Upper lobe of left lung (tissue), 6 donors: ENCODE results near the gene RIPK3. TPM values are rescaled to one million over a fixed set of nuclear protein-coding genes. Genes with fewer than 3 reads are reported as not detected.

ENCODE experiments used
- ATAC-seq, 2 donors: fragments of 200-7000 bp; cut with Tn5 transposase; one replicate each; pipeline ENCODE4 v1.9.1; 2022; ENCODE audit warnings: mild to moderate bottlenecking in 2 of 2, moderate library complexity in 2 of 2; ENCODE audit not compliant: low FRiP score in 2 of 2
- DNase-seq, 2 donors: peaks; one replicate each; pipeline ENCODE4 v3.0.0-alpha.2; 2019 to 2020
- H3K27ac ChIP-seq, 4 donors: fragments of 200-600 bp; sonication (generic); one replicate each; pipeline ENCODE4 v1.5.1; 2016 to 2019
- H3K27me3 ChIP-seq, 4 donors: fragments of 200-600 bp; sonication (generic); one replicate each; pipeline ENCODE4 v1.5.1; 2017 to 2019
- H3K36me3 ChIP-seq, 4 donors: fragments of 200-600 bp; sonication (generic); one replicate each; pipeline ENCODE4 v1.5.1; 2016 to 2019
- H3K4me1 ChIP-seq, 4 donors: fragments of 200-600 bp; sonication (generic); one replicate each; pipeline ENCODE4 v1.5.1; 2018 to 2019
- H3K4me3 ChIP-seq, 4 donors: fragments of 200-600 bp; sonication (generic); one replicate each; pipeline ENCODE4 v1.5.1; 2017 to 2019; ENCODE audit warnings: mild to moderate bottlenecking in 2 of 4, moderate library complexity in 1 of 4
- H3K9me3 ChIP-seq, 4 donors: fragments of 200-600 bp; sonication (generic); one replicate each; pipeline ENCODE4 v1.5.1; 2018 to 2019
- CTCF ChIP-seq, 6 experiments: fragments of 450-650 bp in 4 of 6; fragments of 200-600 bp in 2 of 6; sonication (generic) in 2 of 6; IDR thresholded peaks; one replicate each; pipeline ENCODE4 v1.5.1; 2016 to 2019; ENCODE audit warnings: antibody characterized with exemption in 6 of 6
- EP300 ChIP-seq, 4 donors: sonication (generic); formaldehyde crosslinking; IDR thresholded peaks; one replicate each; pipeline ENCODE4 v1.5.1; 2017; ENCODE audit warnings: antibody characterized with exemption in 4 of 4, control low read depth in 2 of 4
- POLR2A ChIP-seq, 4 donors: fragments of 450-650 bp; IDR thresholded peaks; one replicate each; pipeline ENCODE4 v1.5.1; 2016 to 2017; ENCODE audit warnings: antibody characterized with exemption in 4 of 4, mild to moderate bottlenecking in 2 of 4
- POLR2AphosphoS5 ChIP-seq, 2 donors: sonication (generic); formaldehyde crosslinking; IDR thresholded peaks; one replicate each; pipeline ENCODE4 v1.5.1; 2017; ENCODE audit warnings: antibody characterized with exemption in 2 of 2
- WGBS, 2 donors: methylation state at CpG; one replicate each; pipeline ENCODE4 v1.1.5; 2017 to 2018; 5-methylcytosine and 5-hydroxymethylcytosine counted together
- total RNA-seq, 6 donors: library from RNA; depleted of rRNA in 4 of 6; stranded (reverse); fragments of >200 nt in 4 of 6; gene quantifications; one replicate each; pipeline versions ENCODE4 v1.1.0 to v1.2.1, GENCODE V29; 2016 to 2021
- donor health status: DM: no; HTN: no; CAD: no; lungs with moderate emphysema.
- donor health status: DM: no; HTN: yes; CAD: no; lungs with severe emphysema.

Gene RIPK3
- total RNA-seq, 6 donors from 2014 or later: 16.1 to 92.2 (median 29.1) TPM

- Histone ChIP-seq H3K4me3 (peak overlapping the region in 1 of 4 donors; percentile 25), H3K27me3 (no peaks in the 10 kb centered on the region), H3K27ac (peak overlapping the region; percentile 79 to 93 (median 91)), H3K4me1 (peaks cover 67 to 78% (median 72%) of the 10 kb centered on the region in 4 donors), H3K9me3 (no peaks in the 10 kb centered on the region), H3K36me3 (peaks cover 0 to 9% (median 3%) of the 10 kb centered on the region in 4 donors)
- TF ChIP-seq POLR2AphosphoS5 (IDR thresholded peaks at IDR 0.05) (no peak), POLR2A (IDR thresholded peaks at IDR 0.05) (no peak), CTCF (IDR thresholded peaks at IDR 0.05) (no peak), EP300 (IDR thresholded peaks at IDR 0.05) (no peak)
- ATAC-seq (no peak), DNase-seq (no peak)
- 72 to 75% methylated on average over 6 to 10 of the region's 10 CpGs for WGBS, 2 donors
Observed at GRCh38 chr14:24315243-24315806, 24.5 kb downstream of the RIPK3 start.

GRCh38 chr14:24314377-24315193, 25.2 kb downstream of the RIPK3 start:
- DNase-seq: no peak
- Histone ChIP-seq H3K27ac (peak overlapping the region; percentile 79 to 93 (median 91)), H3K36me3 (peaks cover 0 to 5% (median 2%) of the 10 kb centered on the region in 4 donors), H3K4me1 (peaks cover 74 to 85% (median 80%) of the 10 kb centered on the region in 4 donors), H3K9me3 (no peaks in the 10 kb centered on the region), H3K4me3 (peak overlapping the region in 1 of 4 donors; percentile 25), H3K27me3 (no peaks in the 10 kb centered on the region)
- ATAC-seq: no peak
- WGBS, 2 donors: 61% methylated on average over 5 of the region's 5 CpGs
- TF ChIP-seq EP300 (IDR thresholded peaks at IDR 0.05): no peak
- no peak for TF ChIP-seq POLR2A (IDR thresholded peaks at IDR 0.05)
- no peak for TF ChIP-seq POLR2AphosphoS5 (IDR thresholded peaks at IDR 0.05)
- no peak for TF ChIP-seq CTCF (IDR thresholded peaks at IDR 0.05)

GRCh38 chr14:24313913-24314312, 25.9 kb downstream of the RIPK3 start:
- TF ChIP-seq CTCF (IDR thresholded peaks at IDR 0.05) (no peak), POLR2A (IDR thresholded peaks at IDR 0.05) (no peak), POLR2AphosphoS5 (IDR thresholded peaks at IDR 0.05) (no peak), EP300 (IDR thresholded peaks at IDR 0.05) (no peak)
- Histone ChIP-seq H3K27ac (peak overlapping the region; percentile 79 to 93 (median 91)), H3K9me3 (no peaks in the 10 kb centered on the region), H3K27me3 (no peaks in the 10 kb centered on the region), H3K36me3 (peaks cover 0 to under 1% (median 0%) of the 10 kb centered on the region in 4 donors), H3K4me3 (no peak overlapping the region), H3K4me1 (peaks cover 80 to 92% (median 86%) of the 10 kb centered on the region in 4 donors)
- ATAC-seq (no peak), DNase-seq (no peak)
- 67 to 73% methylated on average over 2 of the region's 2 CpGs for WGBS, 2 donors

GRCh38 chr14:24312736-24313507, 26.9 kb downstream of the RIPK3 start:
- peak in 1 of 2 donors; percentile 18 for ATAC-seq
- Histone ChIP-seq H3K27ac (peak overlapping the region; percentile 79 to 93 (median 91)), H3K4me3 (no peak overlapping the region), H3K27me3 (no peaks in the 10 kb centered on the region), H3K4me1 (peaks cover 80 to 99% (median 92%) of the 10 kb centered on the region in 4 donors), H3K36me3 (peaks cover 0 to 5% (median 1%) of the 10 kb centered on the region in 4 donors), H3K9me3 (no peaks in the 10 kb centered on the region)
- 37 to 50% methylated on average over 9 of the region's 9 CpGs for WGBS, 2 donors
- TF ChIP-seq EP300 (IDR thresholded peaks at IDR 0.05) (peak in 1 of 4 donors; percentile 45), POLR2A (IDR thresholded peaks at IDR 0.05) (peak in 1 of 4 donors; percentile 21), POLR2AphosphoS5 (IDR thresholded peaks at IDR 0.05) (peak; percentile 75 to 79), CTCF (IDR thresholded peaks at IDR 0.05) (no peak)
- peak in 1 of 2 donors; percentile 81 for DNase-seq
